Neural progenitor cell (in vitro differentiated cells): Measurements from ENCODE around the gene ANKMY1. TPM values are rescaled to one million over a fixed set of nuclear protein-coding genes. Genes with fewer than 3 reads are reported as not detected.

ENCODE experiments used
- DNase-seq: peaks from one replicate; pipeline ENCODE4 v3.0.0-alpha.2; 2016; ENCODE audit warnings: low spot score
- H2AFZ ChIP-seq: fragments of 200-600 bp; sonication (generic); replicated peaks from 2 replicates; pipeline ENCODE4 v1.6.1; 2016; ENCODE audit warnings: antibody characterized with exemption
- H3F3A ChIP-seq: fragments of 200-600 bp; sonication (generic); 2 replicates; pipeline ENCODE4 v1.6.1; 2016; ENCODE audit warnings: antibody characterized with exemption, low read depth
- H3K27ac ChIP-seq: fragments of 200-600 bp; sonication (generic); 2 replicates; pipeline ENCODE4 v1.5.1; 2016; ENCODE audit warnings: mild to moderate bottlenecking
- H3K27me3 ChIP-seq: fragments of 200-600 bp; sonication (generic); 2 replicates; pipeline ENCODE4 v1.6.1; 2016; ENCODE audit warnings: mild to moderate bottlenecking, moderate library complexity
- H3K36me3 ChIP-seq: fragments of 200-600 bp; sonication (generic); 2 replicates; pipeline ENCODE4 v1.5.1; 2016
- H3K4me1 ChIP-seq: fragments of 200-600 bp; sonication (generic); 2 replicates; pipeline ENCODE4 v1.6.1; 2016; ENCODE audit warnings: mixed run types
- H3K4me2 ChIP-seq: fragments of 200-600 bp; sonication (generic); 2 replicates; pipeline ENCODE4 v1.6.1; 2016
- H3K4me3 ChIP-seq: fragments of 200-600 bp; sonication (generic); 2 replicates; pipeline ENCODE4 v1.5.1; 2016
- H3K79me2 ChIP-seq: fragments of 200-600 bp; sonication (generic); 2 replicates; pipeline ENCODE4 v1.6.1; 2016; ENCODE audit warnings: low read depth
- H3K9ac ChIP-seq: fragments of 200-600 bp; sonication (generic); 2 replicates; pipeline ENCODE4 v1.6.1; 2016
- H3K9me3 ChIP-seq: fragments of 200-600 bp; sonication (generic); 2 replicates; pipeline ENCODE4 v1.5.1; 2016; ENCODE audit warnings: low read depth
- H4K20me1 ChIP-seq: fragments of 200-600 bp; sonication (generic); 2 replicates; pipeline ENCODE4 v1.6.1; 2016; ENCODE audit warnings: low read depth
- H3K27ac Mint-ChIP-seq: 3 replicates; pipeline ENCODE4 v1.8.0; 2021; ENCODE audit warnings: mixed read lengths
- H3K27me3 Mint-ChIP-seq: 2 replicates; pipeline ENCODE4 v1.8.0; 2022; ENCODE audit warnings: low read depth, mild to moderate bottlenecking, inconsistent platforms, moderate library complexity, mixed read lengths; ENCODE audit not compliant: insufficient read depth
- H3K36me3 Mint-ChIP-seq: 3 replicates; pipeline ENCODE4 v1.8.0; 2021; ENCODE audit warnings: mixed read lengths
- H3K4me1 Mint-ChIP-seq: 3 replicates; pipeline ENCODE4 v1.8.0; 2021; ENCODE audit warnings: mixed read lengths
- H3K4me3 Mint-ChIP-seq: 3 replicates; pipeline ENCODE4 v1.8.0; 2021; ENCODE audit warnings: mild to moderate bottlenecking, moderate library complexity, mixed read lengths
- H3K9me3 Mint-ChIP-seq: 3 replicates; pipeline ENCODE4 v1.8.0; 2020; ENCODE audit warnings: mixed read lengths
- EZH2 ChIP-seq: fragments of 200-600 bp; sonication (generic); IDR thresholded peaks from 2 replicates; pipeline ENCODE4 v1.6.1; 2017; ENCODE audit warnings: antibody characterized with exemption, mild to moderate bottlenecking, moderate library complexity
- EZH2phosphoT487 ChIP-seq: fragments of 200-600 bp; sonication (generic); IDR thresholded peaks from 2 replicates; pipeline ENCODE4 v1.6.1; 2017; ENCODE audit warnings: antibody characterized with exemption
- total RNA-seq: library from RNA; depleted of rRNA; stranded (reverse); fragments of >200 nt; gene quantifications from 2 replicates; pipeline ENCODE4 v1.2.3, GENCODE V29; 2015; ENCODE audit warnings: low replicate concordance
- TF ChIP-seq, protein P1 (sequence below): fragments of 200-600 bp; sonication (generic); IDR thresholded peaks from 2 replicates; pipeline ENCODE4 v1.5.1; 2017; ENCODE audit warnings: antibody characterized with exemption, mild to moderate bottlenecking

Gene ANKMY1
- total RNA-seq, 1 donor from 2014 or later: 4.2 TPM

DNA sequence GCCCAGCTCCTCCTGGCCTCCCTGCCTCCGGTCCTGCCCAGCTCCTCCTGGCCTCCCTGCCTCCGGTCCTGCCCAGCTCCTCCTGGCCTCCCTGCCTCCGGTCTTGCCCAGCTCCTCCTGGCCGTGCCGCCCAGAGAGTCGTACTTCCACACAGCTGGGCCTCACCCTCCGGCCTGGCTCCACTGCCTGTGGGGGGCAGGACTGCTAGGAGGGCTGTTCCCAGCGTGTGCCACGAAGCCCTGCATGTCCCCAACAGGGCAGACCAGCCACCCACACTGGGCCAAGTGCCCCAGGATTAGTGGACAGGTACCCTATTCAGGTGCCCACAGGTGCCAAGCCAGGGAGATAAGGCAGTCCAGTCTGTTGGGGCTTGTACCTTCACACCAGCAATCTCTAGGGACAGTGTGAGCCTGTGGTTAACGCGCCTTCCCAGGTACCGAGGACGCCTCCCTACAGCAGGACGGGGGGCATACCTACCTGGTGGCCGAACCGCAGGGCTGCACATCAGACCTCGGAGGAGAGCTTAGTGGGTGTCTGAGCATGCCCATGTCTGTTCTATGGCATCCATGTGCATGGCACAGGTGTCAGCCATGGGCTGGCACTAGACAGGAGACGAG, 117.0 kb downstream of the ANKMY1 start:
- no peak overlapping the region for H2AFZ ChIP-seq
- peaks cover 17% of the 10 kb centered on the region for H3K27me3 ChIP-seq
- H3F3A ChIP-seq: no peaks in the 10 kb centered on the region
- Mint-ChIP-seq H3K4me1 (peaks cover 10% of the 10 kb centered on the region), H3K9me3 (no peaks in the 10 kb centered on the region), H3K4me3 (no peak overlapping the region), H3K36me3 (peaks cover under 1% of the 10 kb centered on the region), H3K27me3 (peaks cover 9% of the 10 kb centered on the region), H3K27ac (no peak overlapping the region)
- TF ChIP-seq EZH2: no peak
- TF ChIP-seq EZH2phosphoT487: no peak
- TF ChIP-seq, protein P1, sequence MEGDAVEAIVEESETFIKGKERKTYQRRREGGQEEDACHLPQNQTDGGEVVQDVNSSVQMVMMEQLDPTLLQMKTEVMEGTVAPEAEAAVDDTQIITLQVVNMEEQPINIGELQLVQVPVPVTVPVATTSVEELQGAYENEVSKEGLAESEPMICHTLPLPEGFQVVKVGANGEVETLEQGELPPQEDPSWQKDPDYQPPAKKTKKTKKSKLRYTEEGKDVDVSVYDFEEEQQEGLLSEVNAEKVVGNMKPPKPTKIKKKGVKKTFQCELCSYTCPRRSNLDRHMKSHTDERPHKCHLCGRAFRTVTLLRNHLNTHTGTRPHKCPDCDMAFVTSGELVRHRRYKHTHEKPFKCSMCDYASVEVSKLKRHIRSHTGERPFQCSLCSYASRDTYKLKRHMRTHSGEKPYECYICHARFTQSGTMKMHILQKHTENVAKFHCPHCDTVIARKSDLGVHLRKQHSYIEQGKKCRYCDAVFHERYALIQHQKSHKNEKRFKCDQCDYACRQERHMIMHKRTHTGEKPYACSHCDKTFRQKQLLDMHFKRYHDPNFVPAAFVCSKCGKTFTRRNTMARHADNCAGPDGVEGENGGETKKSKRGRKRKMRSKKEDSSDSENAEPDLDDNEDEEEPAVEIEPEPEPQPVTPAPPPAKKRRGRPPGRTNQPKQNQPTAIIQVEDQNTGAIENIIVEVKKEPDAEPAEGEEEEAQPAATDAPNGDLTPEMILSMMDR: no peak
- H3K4me1 ChIP-seq: peaks cover 9% of the 10 kb centered on the region
- no peak overlapping the region for H3K9ac ChIP-seq
- no peak overlapping the region for H3K27ac ChIP-seq
- H3K9me3 ChIP-seq: no peaks in the 10 kb centered on the region
- no peak overlapping the region for H3K4me2 ChIP-seq
- H3K4me3 ChIP-seq: no peak overlapping the region
- DNase-seq: no peak
- H3K79me2 ChIP-seq: peaks cover 63% of the 10 kb centered on the region
- no peaks in the 10 kb centered on the region for H3K36me3 ChIP-seq
- peaks cover 81% of the 10 kb centered on the region for H4K20me1 ChIP-seq

- H3K4me3 Mint-ChIP-seq: no peak overlapping the region
- Histone ChIP-seq H3F3A (no peaks in the 10 kb centered on the region), H3K36me3 (no peaks in the 10 kb centered on the region), H2AFZ (no peak overlapping the region), H3K4me1 (peaks cover 9% of the 10 kb centered on the region), H3K4me2 (no peak overlapping the region), H3K79me2 (peaks cover 64% of the 10 kb centered on the region), H4K20me1 (peaks cover 75% of the 10 kb centered on the region), H3K27me3 (peaks cover 17% of the 10 kb centered on the region), H3K9me3 (no peaks in the 10 kb centered on the region), H3K9ac (no peak overlapping the region), H3K4me3 (no peak overlapping the region), H3K27ac (no peak overlapping the region)
- no peak for DNase-seq
- no peaks in the 10 kb centered on the region for H3K36me3 Mint-ChIP-seq
- H3K9me3 Mint-ChIP-seq: no peaks in the 10 kb centered on the region
- peaks cover 10% of the 10 kb centered on the region for H3K4me1 Mint-ChIP-seq
- peaks cover 9% of the 10 kb centered on the region for H3K27me3 Mint-ChIP-seq
- TF ChIP-seq EZH2: no peak
- no peak for TF ChIP-seq EZH2phosphoT487
- TF ChIP-seq, protein P1: no peak
- no peak overlapping the region for H3K27ac Mint-ChIP-seq
These were observed 117.5 kb downstream of the ANKMY1 start for GRCh38 chr2:240440251-240440650.

DNA sequence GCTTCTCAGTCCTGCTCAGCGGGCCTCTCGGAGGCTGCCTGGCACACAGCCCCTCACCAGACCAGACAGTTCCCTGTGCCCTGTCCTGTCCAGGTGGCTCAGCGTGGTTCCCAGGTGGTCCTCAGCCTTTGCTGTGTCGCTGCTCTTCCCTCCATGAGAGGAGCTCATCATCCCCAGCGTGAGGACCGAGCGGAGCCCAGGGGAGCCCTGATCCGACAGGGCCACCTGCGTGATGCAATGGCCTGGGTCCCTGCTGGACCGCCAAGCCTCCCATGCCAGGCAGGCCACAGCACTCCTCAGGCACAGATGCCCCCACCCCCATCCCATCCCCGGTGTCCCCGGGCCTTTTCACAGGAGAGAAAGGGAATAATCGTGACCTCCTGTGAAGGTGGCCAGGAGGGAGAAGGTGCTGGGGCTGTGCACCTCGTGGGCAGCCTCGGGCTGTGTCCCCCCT, 118.1 kb downstream of the ANKMY1 start:
- H4K20me1 ChIP-seq: peaks cover 71% of the 10 kb centered on the region
- Mint-ChIP-seq H3K27ac (no peak overlapping the region), H3K27me3 (peaks cover 7% of the 10 kb centered on the region)

More for the DNA sequence above, 118.1 kb downstream of the ANKMY1 start:
- peaks cover 9% of the 10 kb centered on the region for H3K4me1 ChIP-seq
- H3F3A ChIP-seq: no peaks in the 10 kb centered on the region
- no peak overlapping the region for H3K27ac ChIP-seq
- Mint-ChIP-seq H3K4me1 (peaks cover 11% of the 10 kb centered on the region), H3K36me3 (no peaks in the 10 kb centered on the region), H3K9me3 (no peaks in the 10 kb centered on the region), H3K4me3 (no peak overlapping the region)
- no peak overlapping the region for H2AFZ ChIP-seq
- H3K79me2 ChIP-seq: peaks cover 64% of the 10 kb centered on the region
- no peak for TF ChIP-seq EZH2phosphoT487
- TF ChIP-seq, protein P1: no peak
- no peak for TF ChIP-seq EZH2
- H3K36me3 ChIP-seq: no peaks in the 10 kb centered on the region
- no peak overlapping the region for H3K9ac ChIP-seq
- no peak for DNase-seq
- no peak overlapping the region for H3K4me2 ChIP-seq
- H3K4me3 ChIP-seq: no peak overlapping the region
- no peaks in the 10 kb centered on the region for H3K9me3 ChIP-seq
- peaks cover 17% of the 10 kb centered on the region for H3K27me3 ChIP-seq
